Mesothelial cell of epicardium (in vitro differentiated cells): ENCODE results near the gene IPCEF1. TPM values are rescaled to one million over a fixed set of nuclear protein-coding genes. Genes with fewer than 3 reads are reported as not detected.

Source experiments
- DNase-seq, 2 experiments: peaks; one replicate each; pipeline ENCODE4 v3.0.0; 2021; ENCODE audit warnings: low spot score in 2 of 2; ENCODE audit not compliant: unreplicated experiment in 2 of 2
- H3K27ac Mint-ChIP-seq: 2 replicates; pipeline ENCODE4 v1.8.0; 2021; ENCODE audit warnings: mixed read lengths
- H3K27me3 Mint-ChIP-seq: 2 replicates; pipeline ENCODE4 v1.8.0; 2021; ENCODE audit warnings: low read depth, mixed read lengths
- H3K36me3 Mint-ChIP-seq: 2 replicates; pipeline ENCODE4 v1.8.0; 2021; ENCODE audit warnings: mixed read lengths
- H3K4me1 Mint-ChIP-seq: 2 replicates; pipeline ENCODE4 v1.8.0; 2021; ENCODE audit warnings: mixed read lengths
- H3K4me3 Mint-ChIP-seq: 2 replicates; pipeline ENCODE4 v1.8.0; 2021; ENCODE audit warnings: mild to moderate bottlenecking, moderate library complexity, mixed read lengths
- H3K9me3 Mint-ChIP-seq: 2 replicates; pipeline ENCODE4 v1.8.0; 2021; ENCODE audit warnings: mixed read lengths
- total RNA-seq: library from RNA; stranded (reverse); gene quantifications from 3 replicates; pipeline ENCODE4 v1.2.1, GENCODE V29; 2021
- TF ChIP-seq, protein P1 (sequence below): fragments of 200-600 bp; sonication (generic); IDR thresholded peaks from one replicate; pipeline ENCODE4 v1.5.0; 2021; ENCODE audit warnings: antibody characterized with exemption; ENCODE audit not compliant: unreplicated experiment

The IPCEF1 gene
- total RNA-seq, 1 donor from 2014 or later, result 0.76 TPM

GRCh38 chr6:154112181-154112809, 244.3 kb downstream of the IPCEF1 start:
- Mint-ChIP-seq H3K9me3 (peaks cover 9% of the 10 kb centered on the region), H3K4me1 (no peaks in the 10 kb centered on the region), H3K36me3 (no peaks in the 10 kb centered on the region), H3K27ac (no peak overlapping the region), H3K27me3 (no peaks in the 10 kb centered on the region), H3K4me3 (no peak overlapping the region)
- TF ChIP-seq, protein P1, sequence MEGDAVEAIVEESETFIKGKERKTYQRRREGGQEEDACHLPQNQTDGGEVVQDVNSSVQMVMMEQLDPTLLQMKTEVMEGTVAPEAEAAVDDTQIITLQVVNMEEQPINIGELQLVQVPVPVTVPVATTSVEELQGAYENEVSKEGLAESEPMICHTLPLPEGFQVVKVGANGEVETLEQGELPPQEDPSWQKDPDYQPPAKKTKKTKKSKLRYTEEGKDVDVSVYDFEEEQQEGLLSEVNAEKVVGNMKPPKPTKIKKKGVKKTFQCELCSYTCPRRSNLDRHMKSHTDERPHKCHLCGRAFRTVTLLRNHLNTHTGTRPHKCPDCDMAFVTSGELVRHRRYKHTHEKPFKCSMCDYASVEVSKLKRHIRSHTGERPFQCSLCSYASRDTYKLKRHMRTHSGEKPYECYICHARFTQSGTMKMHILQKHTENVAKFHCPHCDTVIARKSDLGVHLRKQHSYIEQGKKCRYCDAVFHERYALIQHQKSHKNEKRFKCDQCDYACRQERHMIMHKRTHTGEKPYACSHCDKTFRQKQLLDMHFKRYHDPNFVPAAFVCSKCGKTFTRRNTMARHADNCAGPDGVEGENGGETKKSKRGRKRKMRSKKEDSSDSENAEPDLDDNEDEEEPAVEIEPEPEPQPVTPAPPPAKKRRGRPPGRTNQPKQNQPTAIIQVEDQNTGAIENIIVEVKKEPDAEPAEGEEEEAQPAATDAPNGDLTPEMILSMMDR, result no peak
- DNase-seq, result no peak

GRCh38 chr6:154111025-154111424, 245.6 kb downstream of the IPCEF1 start:
- peaks cover 13% of the 10 kb centered on the region for H3K9me3 Mint-ChIP-seq

GRCh38 chr6:154106251-154106650, 250.4 kb downstream of the IPCEF1 start:
- TF ChIP-seq, protein P1, result no peak
- Mint-ChIP-seq H3K9me3 (peaks cover 22% of the 10 kb centered on the region), H3K27ac (no peak overlapping the region), H3K36me3 (no peaks in the 10 kb centered on the region), H3K4me3 (no peak overlapping the region), H3K27me3 (no peaks in the 10 kb centered on the region), H3K4me1 (no peaks in the 10 kb centered on the region)
- DNase-seq, result no peak

More at GRCh38 chr6:154111025-154111424, 245.6 kb downstream of the IPCEF1 start:
- no peaks in the 10 kb centered on the region for H3K36me3 Mint-ChIP-seq
- H3K4me3 Mint-ChIP-seq, result no peak overlapping the region
- DNase-seq, result no peak
- no peaks in the 10 kb centered on the region for H3K4me1 Mint-ChIP-seq
- no peaks in the 10 kb centered on the region for H3K27me3 Mint-ChIP-seq
- H3K27ac Mint-ChIP-seq, result no peak overlapping the region
- TF ChIP-seq, protein P1, result no peak

Other genes starting within 250 kb of the IPCEF1 start
- gene CNKSR3, start 153.9 kb upstream of the IPCEF1 start, total RNA-seq, result 12.9 to 13.4 TPM (median 13.3 TPM) in 3 replicates